Karpas-422 (cell line): Measurements from ENCODE around the gene ANKLE2. TPM values are rescaled to one million over a fixed set of nuclear protein-coding genes. Genes with fewer than 3 reads are reported as not detected.

Experiments used
- DNase-seq: peaks from one replicate; pipeline ENCODE4 v3.0.0-alpha.2; 2015
- H2AFZ ChIP-seq: fragments of 200-600 bp; sonication (generic); 2 replicates; pipeline ENCODE4 v1.6.1; 2014; ENCODE audit warnings: antibody characterized with exemption, low read length, mixed read lengths
- H3K27ac ChIP-seq: fragments of 200-600 bp; sonication (generic); 2 replicates; pipeline ENCODE4 v1.5.1; 2014; ENCODE audit warnings: mild to moderate bottlenecking, low read length, moderate library complexity
- H3K27me3 ChIP-seq: fragments of 200-600 bp; sonication (generic); 2 replicates; pipeline ENCODE4 v1.6.1; 2014; ENCODE audit warnings: low read length, mixed read lengths
- H3K36me3 ChIP-seq: fragments of 200-600 bp; sonication (generic); 2 replicates; pipeline ENCODE4 v1.6.1; 2014; ENCODE audit warnings: low read length, mixed read lengths; ENCODE audit not compliant: insufficient read depth
- H3K4me1 ChIP-seq: fragments of 200-600 bp; sonication (generic); 2 replicates; pipeline ENCODE4 v1.6.1; 2014; ENCODE audit warnings: mild to moderate bottlenecking, low read length, mixed read lengths
- H3K4me2 ChIP-seq: fragments of 200-600 bp; sonication (generic); 2 replicates; pipeline ENCODE4 v1.6.1; 2014; ENCODE audit warnings: low read length, low read depth, mild to moderate bottlenecking; ENCODE audit not compliant: poor library complexity, severe bottlenecking
- H3K4me3 ChIP-seq: fragments of 200-600 bp; sonication (generic); 2 replicates; pipeline ENCODE4 v1.5.1; 2014; ENCODE audit warnings: mild to moderate bottlenecking, antibody characterized with exemption, low read length, mixed read lengths
- H3K79me2 ChIP-seq: fragments of 200-600 bp; sonication (generic); 2 replicates; pipeline ENCODE4 v1.6.1; 2014; ENCODE audit warnings: mild to moderate bottlenecking, low read length, mixed read lengths
- H3K9ac ChIP-seq: fragments of 200-600 bp; sonication (generic); 2 replicates; pipeline ENCODE4 v1.6.0; 2014; ENCODE audit warnings: low read length
- H3K9me2 ChIP-seq: fragments of 200-600 bp; sonication (generic), shearing (Covaris generic); replicated peaks from 2 replicates; pipeline ENCODE4 v1.6.0; 2014; ENCODE audit warnings: mild to moderate bottlenecking, low read length, moderate library complexity; ENCODE audit not compliant: insufficient read depth
- H3K9me3 ChIP-seq: fragments of 300-700, 200-600 bp; sonication (generic); 2 replicates; pipeline ENCODE4 v1.6.1; 2014; ENCODE audit warnings: low read length, mixed read lengths
- H4K20me1 ChIP-seq: fragments of 200-600 bp; sonication (generic); 2 replicates; pipeline ENCODE4 v1.6.1; 2014; ENCODE audit warnings: mild to moderate bottlenecking, antibody characterized with exemption, low read length, low read depth; ENCODE audit not compliant: insufficient read depth
- total RNA-seq: library from RNA; depleted of rRNA; stranded (reverse); fragments of >200 nt; shearing (Covaris generic); gene quantifications from 2 replicates; pipeline ENCODE4 v1.2.3, GENCODE V29; 2014; ENCODE audit warnings: low replicate concordance

ANKLE2 gene
- total RNA-seq, 1 experiment from 2014 or later: 42.7 TPM

DNA sequence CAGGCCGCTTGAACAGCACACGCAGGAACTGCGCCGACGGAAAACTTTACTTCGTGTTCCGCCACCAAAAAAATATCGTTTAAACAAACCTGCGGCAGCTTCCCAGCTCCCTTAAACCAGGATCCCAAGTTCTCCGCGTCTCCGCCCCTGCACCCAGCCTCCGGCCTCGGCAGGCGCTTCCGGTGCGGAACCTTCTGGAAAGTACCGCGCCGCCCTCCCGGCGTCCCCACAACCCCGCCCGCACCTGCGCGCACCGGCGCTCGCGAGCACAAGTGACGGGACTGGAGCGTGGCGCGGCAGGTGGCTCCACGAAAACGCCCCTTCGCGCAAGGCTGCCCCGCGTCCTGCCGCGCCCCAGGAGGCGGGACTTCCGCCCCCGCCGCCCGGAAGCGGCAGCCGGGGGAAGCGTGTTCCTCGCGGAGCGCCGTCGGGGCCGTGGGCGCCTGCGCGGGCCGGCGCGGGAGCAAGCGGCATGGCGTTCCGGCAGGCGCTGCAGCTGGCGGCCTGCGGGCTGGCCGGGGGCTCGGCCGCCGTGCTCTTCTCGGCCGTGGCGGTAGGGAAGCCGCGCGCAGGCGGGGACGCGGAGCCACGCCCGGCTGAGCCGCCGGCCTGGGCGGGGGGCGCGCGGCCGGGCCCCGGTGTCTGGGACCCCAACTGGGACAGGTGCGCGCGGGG, 51.1 kb downstream of the ANKLE2 start, which contains the start of gene PGAM5:
TSS of gene PGAM5 (plus strand) at position 438 of the 675 bp plus-strand sequence. CDS start at position 473, 35 bp downstream.
- Histone ChIP-seq H3K9me3 (no peaks in the 10 kb centered on the region), H3K27ac (peak within 1 kb of the TSS; percentile 65), H3K27me3 (no peaks in the 10 kb centered on the region), H3K4me1 (peaks cover 20% of the 10 kb centered on the region), H3K9ac (peak within 1 kb of the TSS; percentile 78), H4K20me1 (peaks cover 23% of the 10 kb centered on the region; the same call in 1 of the 2 replicates), H3K79me2 (peaks cover 54% of the 10 kb centered on the region), H3K9me2 (no peaks in the 10 kb centered on the region), H3K4me3 (peak within 1 kb of the TSS; percentile 79), H3K4me2 (peak within 1 kb of the TSS; percentile 83), H2AFZ (peak within 1 kb of the TSS; percentile 91; the same call in 1 of the 2 replicates), H3K36me3 (peaks cover 15% of the 10 kb centered on the region; the same call in 1 of the 2 replicates)
- DNase-seq: peak; percentile 96

DNA sequence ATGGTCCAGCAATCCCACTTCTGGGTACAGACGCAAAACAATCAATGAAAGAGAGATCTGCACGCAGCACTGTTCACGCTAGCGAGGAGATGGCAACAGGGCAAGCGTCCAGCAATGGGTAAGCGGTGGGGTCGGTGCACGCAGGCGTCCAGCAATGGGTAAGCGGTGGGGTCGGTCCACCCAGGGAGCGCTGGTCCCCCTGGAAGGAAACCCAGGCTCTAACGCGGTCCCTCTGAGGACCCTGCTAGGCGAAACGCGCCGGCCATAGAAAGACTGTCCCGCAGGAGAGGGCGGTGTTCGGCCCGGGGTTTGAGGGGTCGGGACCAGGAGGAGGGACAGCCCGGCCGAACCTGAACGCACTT, 51.6 kb downstream of the ANKLE2 start:
- Histone ChIP-seq H3K4me3 (peak overlapping the region; percentile 79), H3K4me1 (peaks cover 20% of the 10 kb centered on the region), H3K9me2 (no peaks in the 10 kb centered on the region), H4K20me1 (peaks cover 23% of the 10 kb centered on the region; the same call in 1 of the 2 replicates), H3K9ac (peak overlapping the region; percentile 78), H2AFZ (peak overlapping the region; percentile 91; the same call in 1 of the 2 replicates), H3K9me3 (no peaks in the 10 kb centered on the region), H3K4me2 (peak overlapping the region; percentile 83), H3K27me3 (no peaks in the 10 kb centered on the region), H3K27ac (peak overlapping the region; percentile 65), H3K79me2 (peaks cover 53% of the 10 kb centered on the region), H3K36me3 (peaks cover 14% of the 10 kb centered on the region; the same call in 1 of the 2 replicates)
- no peak for DNase-seq

DNA sequence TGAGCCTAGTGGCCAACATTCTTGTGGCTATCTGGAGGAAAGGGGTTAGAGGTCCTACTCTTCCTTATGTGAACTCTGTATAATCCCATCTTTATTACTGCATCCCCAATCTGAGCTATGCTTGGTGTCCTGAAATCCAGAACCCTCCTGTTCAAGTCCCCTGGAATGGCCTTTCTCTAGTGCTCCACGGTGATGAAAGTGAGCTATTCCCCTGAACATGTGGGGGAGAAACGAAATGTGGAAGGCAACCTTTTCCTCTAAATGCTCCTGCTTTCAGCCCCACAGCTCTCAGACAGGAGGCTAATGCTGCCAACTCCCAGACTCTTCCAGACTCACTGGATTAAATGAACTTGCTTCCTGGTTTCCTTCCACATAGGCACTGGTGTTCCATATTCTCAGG, 53.5 kb downstream of the ANKLE2 start:
- peaks cover 20% of the 10 kb centered on the region for H3K4me1 ChIP-seq
- H2AFZ ChIP-seq: no peak overlapping the region
- H4K20me1 ChIP-seq: peaks cover 7% of the 10 kb centered on the region; the same call in 1 of the 2 replicates
- peaks cover 9% of the 10 kb centered on the region; the same call in 1 of the 2 replicates for H3K36me3 ChIP-seq
- no peaks in the 10 kb centered on the region for H3K27me3 ChIP-seq
- no peak overlapping the region for H3K4me3 ChIP-seq
- no peak overlapping the region for H3K27ac ChIP-seq
- no peaks in the 10 kb centered on the region for H3K9me2 ChIP-seq
- H3K4me2 ChIP-seq: no peak overlapping the region
- H3K79me2 ChIP-seq: peaks cover 35% of the 10 kb centered on the region
- no peak for DNase-seq
- no peaks in the 10 kb centered on the region for H3K9me3 ChIP-seq
- H3K9ac ChIP-seq: no peak overlapping the region

DNA sequence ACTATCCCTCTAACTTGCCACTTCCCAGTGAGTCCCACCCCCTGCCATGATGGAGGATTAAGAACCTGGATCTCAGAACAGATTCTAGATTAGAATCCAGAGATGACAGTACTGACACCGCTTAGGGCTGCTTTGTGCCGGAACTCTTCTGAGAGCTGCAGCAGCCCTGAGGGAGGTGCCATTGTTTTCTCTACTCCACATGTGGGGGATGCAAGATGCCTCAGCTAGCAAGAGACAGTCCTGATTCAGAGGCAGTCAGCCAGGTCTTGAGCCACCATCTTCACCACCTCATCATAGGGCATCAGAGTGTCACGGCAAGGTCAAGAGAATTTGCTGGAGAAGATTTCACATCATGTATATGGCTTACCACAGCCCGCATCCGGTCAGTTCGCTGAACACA, 54.4 kb downstream of the ANKLE2 start:
- H2AFZ ChIP-seq: no peak overlapping the region
- no peaks in the 10 kb centered on the region for H4K20me1 ChIP-seq
- H3K9me2 ChIP-seq: no peaks in the 10 kb centered on the region
- DNase-seq: no peak
- no peak overlapping the region for H3K9ac ChIP-seq
- H3K27me3 ChIP-seq: no peaks in the 10 kb centered on the region
- no peak overlapping the region for H3K4me2 ChIP-seq
- no peak overlapping the region for H3K27ac ChIP-seq
- H3K4me1 ChIP-seq: peaks cover 18% of the 10 kb centered on the region
- peaks cover 25% of the 10 kb centered on the region for H3K79me2 ChIP-seq
- no peaks in the 10 kb centered on the region for H3K9me3 ChIP-seq
- peaks cover 8% of the 10 kb centered on the region; the same call in 1 of the 2 replicates for H3K36me3 ChIP-seq
- no peak overlapping the region for H3K4me3 ChIP-seq

DNA sequence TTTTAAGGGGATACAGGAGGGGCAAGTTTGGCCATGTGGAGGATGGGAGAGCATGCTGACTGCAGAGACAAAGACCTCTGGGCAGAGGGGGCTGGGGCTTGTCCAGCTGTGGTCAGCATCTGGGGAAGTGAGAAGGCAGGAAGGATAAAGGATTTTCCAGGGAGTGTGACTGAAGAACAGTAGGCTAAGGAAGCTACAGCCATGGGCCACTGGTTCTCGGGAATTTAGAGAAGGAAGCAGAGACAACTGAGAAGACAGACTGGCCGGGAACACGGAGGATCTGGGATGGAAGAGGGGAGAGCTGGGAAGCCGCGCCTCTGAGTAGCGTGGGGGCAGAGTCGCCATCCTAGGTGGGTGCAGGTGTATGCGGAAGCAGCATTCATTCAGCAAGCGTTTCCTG, 58.0 kb downstream of the ANKLE2 start:
- DNase-seq: no peak
- Histone ChIP-seq H3K4me1 (peaks cover 13% of the 10 kb centered on the region), H2AFZ (no peak overlapping the region), H3K79me2 (peaks cover 17% of the 10 kb centered on the region), H3K27me3 (no peaks in the 10 kb centered on the region), H3K9me2 (no peaks in the 10 kb centered on the region), H3K27ac (no peak overlapping the region), H4K20me1 (no peaks in the 10 kb centered on the region), H3K4me3 (no peak overlapping the region), H3K9ac (no peak overlapping the region), H3K9me3 (no peaks in the 10 kb centered on the region), H3K36me3 (peaks cover 23% of the 10 kb centered on the region), H3K4me2 (no peak overlapping the region)

DNA sequence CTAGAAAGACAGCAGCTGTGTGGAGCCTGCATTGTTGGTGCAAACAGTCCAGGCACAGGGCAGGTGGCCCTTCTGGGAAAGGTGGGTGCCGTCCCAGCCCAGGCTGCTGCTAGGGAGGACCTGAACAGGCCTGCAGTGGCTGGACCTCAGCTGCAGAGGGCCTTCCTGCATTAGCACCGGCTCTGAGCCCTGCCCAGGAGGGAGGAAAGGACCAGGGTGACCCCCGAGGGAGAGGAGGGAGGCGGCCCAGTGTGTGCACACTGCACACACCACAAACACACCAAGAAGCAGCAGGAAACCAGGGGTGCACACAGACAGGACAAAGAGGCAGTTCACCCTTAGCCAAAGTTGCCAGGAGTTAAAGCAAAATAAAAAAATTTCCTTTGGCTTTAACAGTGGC, 59.0 kb downstream of the ANKLE2 start:
- H3K9ac ChIP-seq: no peak overlapping the region
- H3K79me2 ChIP-seq: peaks cover 20% of the 10 kb centered on the region
- H3K9me3 ChIP-seq: no peaks in the 10 kb centered on the region
- peaks cover 26% of the 10 kb centered on the region for H3K36me3 ChIP-seq
- DNase-seq: no peak
- H2AFZ ChIP-seq: no peak overlapping the region
- no peaks in the 10 kb centered on the region for H4K20me1 ChIP-seq
- no peak overlapping the region for H3K4me2 ChIP-seq
- H3K27ac ChIP-seq: no peak overlapping the region
- no peak overlapping the region for H3K4me3 ChIP-seq
- no peaks in the 10 kb centered on the region for H3K9me2 ChIP-seq
- peaks cover 13% of the 10 kb centered on the region for H3K4me1 ChIP-seq
- H3K27me3 ChIP-seq: no peaks in the 10 kb centered on the region

DNA sequence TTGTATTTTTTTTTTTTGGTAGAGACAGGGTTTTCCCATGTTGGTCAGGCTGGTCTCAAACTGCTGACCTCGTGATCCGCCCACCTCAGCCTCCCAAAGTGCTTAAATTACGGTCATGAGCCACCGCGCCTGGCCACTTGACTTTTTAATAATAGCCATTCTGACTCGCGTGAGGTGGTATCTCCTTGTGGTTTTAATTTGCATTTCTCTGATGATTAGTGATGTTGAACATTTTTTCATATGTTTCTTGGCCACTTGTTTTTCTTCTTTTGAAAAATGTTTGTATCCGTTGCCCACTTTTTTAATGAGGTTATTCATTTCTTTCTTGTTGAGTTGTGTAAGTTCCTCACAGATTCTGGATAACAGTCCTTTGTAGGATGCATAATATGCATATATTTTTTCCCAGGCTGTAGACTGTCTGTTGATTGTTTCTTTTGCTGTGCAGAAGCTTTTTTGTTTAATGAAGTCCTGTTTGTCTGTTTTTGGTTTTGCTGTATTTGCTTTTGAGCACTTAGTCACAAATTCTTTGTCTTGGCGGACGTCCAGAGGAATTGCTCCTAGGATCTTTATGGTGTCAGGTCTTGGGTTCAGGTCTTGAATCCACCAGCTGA, 61.3 kb downstream of the ANKLE2 start:
- H3K9me3 ChIP-seq: no peaks in the 10 kb centered on the region
- H2AFZ ChIP-seq: no peak overlapping the region
- peaks cover 34% of the 10 kb centered on the region for H3K36me3 ChIP-seq
- no peak overlapping the region for H3K4me2 ChIP-seq
- no peak overlapping the region for H3K9ac ChIP-seq
- H3K4me3 ChIP-seq: no peak overlapping the region
- H3K27ac ChIP-seq: no peak overlapping the region
- H3K27me3 ChIP-seq: no peaks in the 10 kb centered on the region
- no peaks in the 10 kb centered on the region for H3K9me2 ChIP-seq
- peaks cover 13% of the 10 kb centered on the region for H3K4me1 ChIP-seq
- H4K20me1 ChIP-seq: no peaks in the 10 kb centered on the region
- peaks cover 22% of the 10 kb centered on the region for H3K79me2 ChIP-seq
- DNase-seq: no peak

DNA sequence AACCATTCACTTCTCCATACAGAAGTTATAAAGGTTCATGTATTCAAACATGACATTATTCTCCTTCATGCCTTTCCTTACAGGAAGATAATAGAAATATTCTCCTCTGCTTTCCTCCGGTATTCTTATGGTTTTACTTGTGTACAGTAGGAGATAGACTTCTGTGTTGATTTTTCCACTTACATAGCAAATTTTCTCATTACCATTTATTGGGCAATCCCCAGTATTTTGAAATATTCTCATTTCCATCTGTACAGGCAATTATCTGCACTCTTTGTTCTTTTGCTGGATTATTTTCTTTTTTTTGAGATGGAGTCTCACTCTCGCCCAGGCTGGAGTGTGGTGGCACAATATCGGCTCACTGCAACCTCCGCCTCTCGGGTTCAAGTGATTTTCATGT, 63.3 kb downstream of the ANKLE2 start:
- Histone ChIP-seq H3K79me2 (peaks cover 27% of the 10 kb centered on the region), H2AFZ (no peak overlapping the region), H3K9ac (no peak overlapping the region), H3K9me2 (no peaks in the 10 kb centered on the region), H3K4me2 (no peak overlapping the region), H3K4me3 (no peak overlapping the region), H3K27ac (no peak overlapping the region), H3K27me3 (no peaks in the 10 kb centered on the region), H3K4me1 (peaks cover 13% of the 10 kb centered on the region), H3K9me3 (no peaks in the 10 kb centered on the region), H3K36me3 (peaks cover 30% of the 10 kb centered on the region), H4K20me1 (no peaks in the 10 kb centered on the region)
- DNase-seq: no peak
